HEK293 (cell line): ENCODE data around the gene CHFR.
A peak's percentile ranks its signal among the peaks of the same experiment; 100 is the strongest.

Experiments used
- CTCF ChIA-PET: fragments of 350-600 bp; formaldehyde crosslinking; extraction: SDS; loops from one replicate; lab custom pipeline; 2021; ENCODE audit warnings: antibody characterized with exemption; lab: Yijun Ruan, JAX
- POLR2A ChIA-PET: fragments of 300-600 bp; formaldehyde crosslinking; extraction: SDS; loops from one replicate; lab custom pipeline; 2020; ENCODE audit warnings: antibody characterized with exemption, inconsistent platforms; lab: Yijun Ruan, JAX
- H3K27ac ChIP-seq: fragments of 200-500 bp; sonication (Bioruptor generic); 2 replicates; pipeline ENCODE4 v1.5.1; 2014; ENCODE audit warnings: low read depth, low read length, control low read depth, inconsistent platforms; ENCODE audit errors: extremely low read depth
- H3K36me3 ChIP-seq, 2 experiments: fragments of 200-500 bp in 1 of 2; sonication (Bioruptor generic) in 1 of 2; 1 replicate in 1 of 2; 2 replicates in 1 of 2; pipeline ENCODE4 v1.5.1; 2014 to 2017; ENCODE audit warnings: inconsistent platforms in 2 of 2, low read length in 2 of 2; ENCODE audit not compliant: control insufficient read depth in 2 of 2, insufficient read depth in 1 of 2
- H3K4me1 ChIP-seq: fragments of 200-500 bp; sonication (Bioruptor generic); 2 replicates; pipeline ENCODE4 v1.5.1; 2014; ENCODE audit warnings: mild to moderate bottlenecking, low read length, inconsistent platforms; ENCODE audit not compliant: control insufficient read depth, insufficient read depth
- H3K4me3 ChIP-seq: 2 replicates; pipeline ENCODE4 v1.5.1; 2011; ENCODE audit warnings: low read depth, mild to moderate bottlenecking, control low read depth, low read length, moderate library complexity
- H3K9me3 ChIP-seq: fragments of 200-500 bp; sonication (Bioruptor generic); 2 replicates; pipeline ENCODE4 v1.5.1; 2014; ENCODE audit warnings: low read depth, low read length, inconsistent platforms; ENCODE audit not compliant: control insufficient read depth, insufficient read depth
- ELK4 ChIP-seq: IDR thresholded peaks from 2 replicates; pipeline ENCODE4 v1.6.1; 2011; ENCODE audit warnings: mild to moderate bottlenecking, low read depth, low read length, borderline replicate concordance
- HOXC10 ChIP-seq: sonication (generic); formaldehyde crosslinking; IDR thresholded peaks from 2 replicates; pipeline ENCODE4 v1.8.1; 2023; ENCODE audit warnings: mild to moderate bottlenecking, missing genetic modification reagents
- KLF17 ChIP-seq: fragments of 450-650 bp; formaldehyde crosslinking; IDR thresholded peaks from 2 replicates; pipeline ENCODE4 v1.5.1; 2016; ENCODE audit warnings: missing biosample characterization, missing genetic modification characterization
- SETDB1 ChIP-seq: IDR thresholded peaks from one replicate; pipeline ENCODE4 v1.6.1; 2017; ENCODE audit warnings: mild to moderate bottlenecking, low read length, moderate library complexity, mixed read lengths; ENCODE audit not compliant: insufficient read length
- TRIM28 ChIP-seq: IDR thresholded peaks from 2 replicates; pipeline ENCODE4 v1.6.1; 2011; ENCODE audit warnings: low read length, control low read depth, borderline replicate concordance
- TSHZ1 ChIP-seq: fragments of 450-650 bp; formaldehyde crosslinking; IDR thresholded peaks from 2 replicates; pipeline ENCODE4 v1.5.1; 2016; ENCODE audit warnings: missing biosample characterization, missing genetic modification characterization, borderline replicate concordance
- ZNF10 ChIP-seq: fragments of 450-650 bp; formaldehyde crosslinking; IDR thresholded peaks from 2 replicates; pipeline ENCODE4 v1.5.1; 2017; ENCODE audit warnings: missing biosample characterization, missing genetic modification characterization
- ZNF121 ChIP-seq: fragments of 450-650 bp; formaldehyde crosslinking; IDR thresholded peaks from 2 replicates; pipeline ENCODE4 v1.5.1; 2016; ENCODE audit warnings: missing biosample characterization, missing genetic modification characterization
- ZNF133 ChIP-seq: fragments of 450-650 bp; formaldehyde crosslinking; IDR thresholded peaks from 2 replicates; pipeline ENCODE4 v1.5.1; 2016; ENCODE audit warnings: missing biosample characterization, missing genetic modification characterization
- ZNF223 ChIP-seq: fragments of 450-650 bp; formaldehyde crosslinking; IDR thresholded peaks from 2 replicates; pipeline ENCODE4 v1.5.1; 2016; ENCODE audit warnings: missing biosample characterization, missing genetic modification characterization
- ZNF248 ChIP-seq: fragments of 450-650 bp; formaldehyde crosslinking; IDR thresholded peaks from 2 replicates; pipeline ENCODE4 v1.5.1; 2017; ENCODE audit warnings: missing biosample characterization, missing genetic modification characterization
- ZNF324 ChIP-seq: fragments of 450-650 bp; formaldehyde crosslinking; IDR thresholded peaks from 2 replicates; pipeline ENCODE4 v1.5.1; 2016; ENCODE audit warnings: missing biosample characterization, missing genetic modification characterization
- ZNF391 ChIP-seq: fragments of 450-650 bp; formaldehyde crosslinking; IDR thresholded peaks from 2 replicates; pipeline ENCODE4 v1.5.1; 2016; ENCODE audit warnings: low read depth, missing biosample characterization, missing genetic modification characterization, borderline replicate concordance
- ZNF404 ChIP-seq: fragments of 450-650 bp; formaldehyde crosslinking; IDR thresholded peaks from 2 replicates; pipeline ENCODE4 v1.5.1; 2017; ENCODE audit warnings: missing biosample characterization, missing genetic modification characterization
- ZNF549 ChIP-seq: fragments of 450-650 bp; IDR thresholded peaks from 2 replicates; pipeline ENCODE4 v1.5.1; 2018; ENCODE audit warnings: missing biosample characterization, missing genetic modification characterization, mild to moderate bottlenecking, inconsistent platforms, moderate library complexity
- ZNF555 ChIP-seq: fragments of 450-650 bp; formaldehyde crosslinking; conservative IDR thresholded peaks from 2 replicates; pipeline ENCODE4 v1.5.1; 2017; ENCODE audit warnings: missing biosample characterization, mild to moderate bottlenecking, missing genetic modification characterization, inconsistent platforms
- ZNF561 ChIP-seq: fragments of 450-650 bp; IDR thresholded peaks from 2 replicates; pipeline ENCODE4 v1.5.1; 2018; ENCODE audit warnings: missing biosample characterization, missing genetic modification characterization, borderline replicate concordance
- ZNF585B ChIP-seq: fragments of 450-650 bp; formaldehyde crosslinking; IDR thresholded peaks from 2 replicates; pipeline ENCODE4 v1.5.1; 2016; ENCODE audit warnings: missing biosample characterization, missing genetic modification characterization
- ZNF785 ChIP-seq: fragments of 450-650 bp; formaldehyde crosslinking; IDR thresholded peaks from 2 replicates; pipeline ENCODE4 v1.5.1; 2016; ENCODE audit warnings: missing biosample characterization, missing genetic modification characterization
- ZSCAN30 ChIP-seq: fragments of 450-650 bp; IDR thresholded peaks from 2 replicates; pipeline ENCODE4 v1.5.1; 2018; ENCODE audit warnings: missing biosample characterization, mild to moderate bottlenecking, missing genetic modification characterization, moderate library complexity
- TF ChIP-seq, protein P1 (sequence below): fragments of 450-650 bp; formaldehyde crosslinking; IDR thresholded peaks from 2 replicates; pipeline ENCODE4 v1.5.1; 2016; ENCODE audit warnings: missing biosample characterization, missing genetic modification characterization
- TF ChIP-seq, protein P2 (sequence below): fragments of 450-650 bp; formaldehyde crosslinking; IDR thresholded peaks from 2 replicates; pipeline ENCODE4 v1.5.1; 2016; ENCODE audit warnings: missing biosample characterization, missing genetic modification characterization
- TF ChIP-seq, protein P3 (sequence below): fragments of 450-650 bp; formaldehyde crosslinking; IDR thresholded peaks from 2 replicates; pipeline ENCODE4 v1.5.1; 2016; ENCODE audit warnings: missing biosample characterization, missing genetic modification characterization

Gene CHFR, protein sequence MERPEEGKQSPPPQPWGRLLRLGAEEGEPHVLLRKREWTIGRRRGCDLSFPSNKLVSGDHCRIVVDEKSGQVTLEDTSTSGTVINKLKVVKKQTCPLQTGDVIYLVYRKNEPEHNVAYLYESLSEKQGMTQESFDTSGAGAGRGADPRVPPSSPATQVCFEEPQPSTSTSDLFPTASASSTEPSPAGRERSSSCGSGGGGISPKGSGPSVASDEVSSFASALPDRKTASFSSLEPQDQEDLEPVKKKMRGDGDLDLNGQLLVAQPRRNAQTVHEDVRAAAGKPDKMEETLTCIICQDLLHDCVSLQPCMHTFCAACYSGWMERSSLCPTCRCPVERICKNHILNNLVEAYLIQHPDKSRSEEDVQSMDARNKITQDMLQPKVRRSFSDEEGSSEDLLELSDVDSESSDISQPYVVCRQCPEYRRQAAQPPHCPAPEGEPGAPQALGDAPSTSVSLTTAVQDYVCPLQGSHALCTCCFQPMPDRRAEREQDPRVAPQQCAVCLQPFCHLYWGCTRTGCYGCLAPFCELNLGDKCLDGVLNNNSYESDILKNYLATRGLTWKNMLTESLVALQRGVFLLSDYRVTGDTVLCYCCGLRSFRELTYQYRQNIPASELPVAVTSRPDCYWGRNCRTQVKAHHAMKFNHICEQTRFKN

GRCh38 chr12:132887513-132888351 lies at the start of gene CHFR:
Gene CHFR (minus strand): TSS chr12:132887605. CDS start chr12:132887328, 277 bp downstream.
- Histone ChIP-seq H3K4me3 (peak within 1 kb of the TSS; percentile 71), H3K9me3 (no peaks in the 10 kb centered on the region; the same call in 1 of the 2 replicates), H3K4me1 (no peaks in the 10 kb centered on the region), H3K27ac (peak within 1 kb of the TSS; percentile 64; the same call in 1 of the 2 replicates), H3K36me3 (peaks cover 16 to 20% of the 10 kb centered on the region in 2 experiments)
- CTCF ChIA-PET, result interaction anchor here (0.5 kb wide), 1 partner anchor 287 kb away, joined by 3 read pairs; no protein-coding TSS in a partner anchor
- POLR2A ChIA-PET, result interaction anchor here (0.6 to 1.4 kb wide), 4 partner anchors 15 to 243 kb away, joined by 3 to 8 read pairs (median 5); partner anchors contain the start of genes GOLGA3, ZNF10 and ZNF891
- TF ChIP-seq ZNF121 (tag by site-specific recombination) (no peak), HOXC10 (CRISPR knock-in tag) (no peak), ZNF555 (tag by site-specific recombination) (no peak), ZNF10 (tag by site-specific recombination) (no peak), ZNF549 (tag by site-specific recombination) (no peak), TRIM28 (no peak), ELK4 (no peak), ZNF391 (tag by site-specific recombination) (no peak), SETDB1 (no peak), ZNF785 (tag by site-specific recombination) (no peak), ZNF223 (tag by site-specific recombination) (no peak), ZNF324 (tag by site-specific recombination) (peak; percentile 53; the same call in 1 of the 2 replicates), ZNF585B (tag by site-specific recombination) (no peak), ZNF404 (no peak), TSHZ1 (tag by site-specific recombination) (no peak), KLF17 (no peak), ZNF561 (tag by site-specific recombination) (peak; percentile 46; the same call in 1 of the 2 replicates), ZSCAN30 (no peak; the same call in 1 of the 2 replicates), ZNF248 (tag by site-specific recombination) (no peak), ZNF133 (peak; percentile 26; the same call in 1 of the 2 replicates)
- TF ChIP-seq, protein P1, sequence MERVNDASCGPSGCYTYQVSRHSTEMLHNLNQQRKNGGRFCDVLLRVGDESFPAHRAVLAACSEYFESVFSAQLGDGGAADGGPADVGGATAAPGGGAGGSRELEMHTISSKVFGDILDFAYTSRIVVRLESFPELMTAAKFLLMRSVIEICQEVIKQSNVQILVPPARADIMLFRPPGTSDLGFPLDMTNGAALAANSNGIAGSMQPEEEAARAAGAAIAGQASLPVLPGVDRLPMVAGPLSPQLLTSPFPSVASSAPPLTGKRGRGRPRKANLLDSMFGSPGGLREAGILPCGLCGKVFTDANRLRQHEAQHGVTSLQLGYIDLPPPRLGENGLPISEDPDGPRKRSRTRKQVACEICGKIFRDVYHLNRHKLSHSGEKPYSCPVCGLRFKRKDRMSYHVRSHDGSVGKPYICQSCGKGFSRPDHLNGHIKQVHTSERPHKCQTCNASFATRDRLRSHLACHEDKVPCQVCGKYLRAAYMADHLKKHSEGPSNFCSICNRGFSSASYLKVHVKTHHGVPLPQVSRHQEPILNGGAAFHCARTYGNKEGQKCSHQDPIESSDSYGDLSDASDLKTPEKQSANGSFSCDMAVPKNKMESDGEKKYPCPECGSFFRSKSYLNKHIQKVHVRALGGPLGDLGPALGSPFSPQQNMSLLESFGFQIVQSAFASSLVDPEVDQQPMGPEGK (tag by site-specific recombination), result no peak
- TF ChIP-seq, protein P2, sequence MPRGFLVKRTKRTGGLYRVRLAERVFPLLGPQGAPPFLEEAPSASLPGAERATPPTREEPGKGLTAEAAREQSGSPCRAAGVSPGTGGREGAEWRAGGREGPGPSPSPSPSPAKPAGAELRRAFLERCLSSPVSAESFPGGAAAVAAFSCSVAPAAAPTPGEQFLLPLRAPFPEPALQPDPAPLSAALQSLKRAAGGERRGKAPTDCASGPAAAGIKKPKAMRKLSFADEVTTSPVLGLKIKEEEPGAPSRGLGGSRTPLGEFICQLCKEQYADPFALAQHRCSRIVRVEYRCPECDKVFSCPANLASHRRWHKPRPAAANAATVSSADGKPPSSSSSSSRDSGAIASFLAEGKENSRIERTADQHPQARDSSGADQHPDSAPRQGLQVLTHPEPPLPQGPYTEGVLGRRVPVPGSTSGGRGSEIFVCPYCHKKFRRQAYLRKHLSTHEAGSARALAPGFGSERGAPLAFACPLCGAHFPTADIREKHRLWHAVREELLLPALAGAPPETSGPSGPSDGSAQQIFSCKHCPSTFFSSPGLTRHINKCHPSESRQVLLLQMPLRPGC, result no peak
- TF ChIP-seq, protein P3, sequence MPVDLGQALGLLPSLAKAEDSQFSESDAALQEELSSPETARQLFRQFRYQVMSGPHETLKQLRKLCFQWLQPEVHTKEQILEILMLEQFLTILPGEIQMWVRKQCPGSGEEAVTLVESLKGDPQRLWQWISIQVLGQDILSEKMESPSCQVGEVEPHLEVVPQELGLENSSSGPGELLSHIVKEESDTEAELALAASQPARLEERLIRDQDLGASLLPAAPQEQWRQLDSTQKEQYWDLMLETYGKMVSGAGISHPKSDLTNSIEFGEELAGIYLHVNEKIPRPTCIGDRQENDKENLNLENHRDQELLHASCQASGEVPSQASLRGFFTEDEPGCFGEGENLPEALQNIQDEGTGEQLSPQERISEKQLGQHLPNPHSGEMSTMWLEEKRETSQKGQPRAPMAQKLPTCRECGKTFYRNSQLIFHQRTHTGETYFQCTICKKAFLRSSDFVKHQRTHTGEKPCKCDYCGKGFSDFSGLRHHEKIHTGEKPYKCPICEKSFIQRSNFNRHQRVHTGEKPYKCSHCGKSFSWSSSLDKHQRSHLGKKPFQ (tag by site-specific recombination), result no peak
